GM10266 (cell line): ENCODE results near the gene EXOC3.

ENCODE experiments used
- DNase-seq: peaks from one replicate; pipeline ENCODE4 v3.0.0; 2012; ENCODE audit errors: extremely low spot score
- TF ChIP-seq, protein P1 (sequence below): IDR thresholded peaks from 2 replicates; pipeline ENCODE4 v1.5.1; 2012; ENCODE audit warnings: mild to moderate bottlenecking, low read depth; ENCODE audit not compliant: control insufficient read depth, insufficient read depth; ENCODE audit errors: missing control alignments

The EXOC3 gene

DNA sequence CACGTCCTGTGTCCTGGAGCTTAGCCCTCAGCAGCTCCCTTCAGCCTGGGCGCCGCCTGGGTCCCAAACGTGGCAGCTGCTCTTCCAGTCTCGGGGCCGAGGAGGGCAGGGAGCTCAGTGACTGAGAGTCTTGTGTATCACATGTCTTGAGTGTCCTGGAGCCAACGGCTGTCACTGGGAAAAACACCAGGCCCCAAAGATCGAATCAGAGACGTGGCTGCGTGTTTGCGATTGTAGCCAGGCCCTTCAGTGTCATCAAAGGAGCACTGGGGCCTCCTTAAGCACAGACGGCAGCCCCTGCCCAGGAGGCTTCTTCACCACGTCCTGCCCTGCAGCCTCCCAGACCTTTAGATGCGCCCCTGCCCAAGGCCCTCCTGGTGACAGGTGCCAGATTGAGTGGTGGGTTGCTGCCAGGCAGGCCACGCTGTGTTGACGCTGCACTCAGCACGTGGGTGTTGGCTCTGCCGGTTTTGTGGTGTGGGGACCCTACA lies 5.7 kb upstream of the EXOC3 start:
- no peak for DNase-seq
- TF ChIP-seq, protein P1, sequence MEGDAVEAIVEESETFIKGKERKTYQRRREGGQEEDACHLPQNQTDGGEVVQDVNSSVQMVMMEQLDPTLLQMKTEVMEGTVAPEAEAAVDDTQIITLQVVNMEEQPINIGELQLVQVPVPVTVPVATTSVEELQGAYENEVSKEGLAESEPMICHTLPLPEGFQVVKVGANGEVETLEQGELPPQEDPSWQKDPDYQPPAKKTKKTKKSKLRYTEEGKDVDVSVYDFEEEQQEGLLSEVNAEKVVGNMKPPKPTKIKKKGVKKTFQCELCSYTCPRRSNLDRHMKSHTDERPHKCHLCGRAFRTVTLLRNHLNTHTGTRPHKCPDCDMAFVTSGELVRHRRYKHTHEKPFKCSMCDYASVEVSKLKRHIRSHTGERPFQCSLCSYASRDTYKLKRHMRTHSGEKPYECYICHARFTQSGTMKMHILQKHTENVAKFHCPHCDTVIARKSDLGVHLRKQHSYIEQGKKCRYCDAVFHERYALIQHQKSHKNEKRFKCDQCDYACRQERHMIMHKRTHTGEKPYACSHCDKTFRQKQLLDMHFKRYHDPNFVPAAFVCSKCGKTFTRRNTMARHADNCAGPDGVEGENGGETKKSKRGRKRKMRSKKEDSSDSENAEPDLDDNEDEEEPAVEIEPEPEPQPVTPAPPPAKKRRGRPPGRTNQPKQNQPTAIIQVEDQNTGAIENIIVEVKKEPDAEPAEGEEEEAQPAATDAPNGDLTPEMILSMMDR: no peak

DNA sequence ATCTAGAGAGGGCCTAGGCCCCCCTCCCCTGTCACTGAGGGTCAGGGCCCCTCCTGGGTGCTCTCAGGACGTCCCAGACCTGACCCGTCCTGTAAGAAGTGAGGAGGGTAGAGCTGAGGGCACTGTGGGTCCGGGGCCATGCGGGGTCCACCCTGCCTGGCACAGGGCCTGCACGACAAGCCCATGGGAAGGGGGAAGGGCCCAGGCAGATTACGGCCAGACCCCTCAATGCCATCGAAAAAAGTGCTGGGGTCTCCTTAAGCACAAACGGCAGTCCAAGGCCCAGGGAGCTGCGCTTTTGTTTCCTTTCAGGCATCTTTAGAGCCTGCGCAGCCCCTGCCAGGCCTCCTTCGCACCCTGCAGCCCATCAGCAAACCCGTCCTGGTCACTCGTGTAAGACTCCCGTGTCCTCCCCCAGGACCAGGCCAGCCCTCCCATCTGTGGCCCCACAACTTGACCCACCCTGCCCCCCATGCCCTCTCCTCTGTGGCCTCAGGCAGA lies 4.4 kb upstream of the EXOC3 start:
- no peak for DNase-seq
- TF ChIP-seq, protein P1: no peak

DNA sequence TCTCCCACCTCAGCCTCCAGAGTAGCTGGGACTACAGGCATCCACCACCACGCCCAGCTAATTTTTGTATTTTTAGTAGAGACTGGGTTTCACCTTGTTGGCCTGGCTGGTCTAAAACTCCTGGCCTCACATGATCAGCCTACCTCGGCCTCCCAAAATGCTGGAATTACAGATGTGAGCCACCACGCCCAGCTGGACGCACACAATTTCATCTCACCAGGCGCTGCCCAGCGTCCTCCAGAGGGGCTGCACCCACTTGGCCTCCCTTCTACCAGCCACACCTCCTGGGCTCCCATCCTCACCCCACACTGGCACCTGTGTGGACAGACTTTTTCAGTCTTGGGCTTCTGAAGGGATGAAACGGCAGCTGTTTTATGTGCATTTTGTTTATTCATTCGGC lies 3.8 kb upstream of the EXOC3 start:
- TF ChIP-seq, protein P1: no peak
- no peak for DNase-seq

DNA sequence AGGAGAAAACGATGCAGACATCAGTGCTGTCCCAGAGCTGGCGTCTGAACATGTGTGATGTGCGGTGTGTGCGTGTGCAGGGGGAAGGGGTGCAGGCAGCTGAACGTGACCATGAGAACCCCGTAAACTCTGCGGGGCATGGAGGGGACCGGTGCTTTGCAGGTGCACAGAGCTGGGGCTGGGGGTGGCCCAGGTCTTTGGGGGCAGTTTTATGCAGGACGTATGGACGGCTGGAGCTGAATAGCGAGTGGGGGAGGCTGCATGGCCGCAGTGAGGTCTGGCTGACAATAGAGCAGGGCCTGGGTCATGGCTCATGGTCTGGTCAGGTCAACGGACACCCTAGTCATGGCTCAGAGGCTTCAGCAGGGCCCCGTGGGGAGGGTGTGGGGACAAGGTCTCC lies 3.3 kb upstream of the EXOC3 start:
- no peak for DNase-seq
- TF ChIP-seq, protein P1: no peak

- no peak for DNase-seq
Measured at GRCh38 chr5:440401-441201, 2.4 kb upstream of the EXOC3 start.

DNA sequence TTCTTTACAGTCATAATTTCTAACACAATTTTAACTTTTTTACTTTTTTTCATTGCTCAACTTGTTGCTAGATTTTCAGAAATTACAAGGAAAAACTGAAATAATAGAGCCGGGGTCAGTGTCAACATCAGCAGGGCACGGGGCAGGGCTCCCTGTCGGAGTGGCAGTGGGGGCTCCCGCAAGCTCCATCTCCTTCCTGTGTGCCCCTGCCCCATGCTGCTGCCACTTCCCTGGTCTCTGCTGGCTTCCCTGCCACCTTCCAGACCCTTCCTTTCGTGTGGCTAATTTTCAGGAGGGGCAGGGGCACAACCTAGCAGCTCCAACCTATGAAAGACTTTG lies 1.0 kb upstream of the EXOC3 start:
- TF ChIP-seq, protein P1: no peak
- no peak for DNase-seq

More at GRCh38 chr5:440401-441201, 2.4 kb upstream of the EXOC3 start:
- TF ChIP-seq, protein P1: no peak
